ENCODE results near the gene PTBP3.

Gene PTBP3

GRCh38 chr9:112258106-112258505, 75.3 kb downstream of the PTBP3 start:
- Histone ChIP-seq H3K9ac (ENCODE audit: low read length in 5 of 5) (no peak overlapping the region), H3K4me1 (ENCODE audit: control insufficient read depth in 5 of 5, insufficient read depth in 5 of 5, low read length in 5 of 5) (no peaks in the 10 kb centered on the region), H3K27ac (ENCODE audit: low read depth, low read length) (no peak overlapping the region), H3K36me3 (ENCODE audit: control insufficient read depth in 5 of 5, insufficient read depth in 5 of 5, low read length in 5 of 5) (peaks cover 0 to 15% (median 5%) of the 10 kb centered on the region in 5 donors), H3K4me3 (ENCODE audit: low read depth in 1 of 5, low read length in 5 of 5) (no peak overlapping the region), H3K9me3 (ENCODE audit: control insufficient read depth in 5 of 5, low read length in 5 of 5) (no peaks in the 10 kb centered on the region), H3K27me3 (ENCODE audit: control insufficient read depth in 5 of 5, insufficient read depth in 4 of 5, low read length in 5 of 5) (no peaks in the 10 kb centered on the region)

DNA sequence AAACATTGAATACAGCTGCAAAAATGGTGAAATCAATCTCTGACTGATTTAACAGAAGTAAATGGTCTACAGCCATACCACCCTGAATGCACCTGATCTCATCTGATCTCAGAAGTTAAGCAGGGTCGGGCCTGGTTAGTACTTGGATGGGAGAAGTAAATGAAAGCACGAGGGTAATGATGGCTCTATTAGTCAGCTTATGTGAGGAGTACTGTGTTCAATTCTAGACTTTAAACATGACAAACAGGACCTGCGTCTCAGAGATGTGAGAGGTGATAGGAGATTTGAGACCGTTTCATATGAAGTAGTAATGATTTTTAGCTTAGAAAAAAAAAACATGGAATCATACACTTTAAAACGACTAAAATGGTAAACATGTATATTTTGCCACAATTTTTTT, 81.2 kb downstream of the PTBP3 start:
- Histone ChIP-seq H3K27me3 (ENCODE audit: control insufficient read depth in 5 of 5, insufficient read depth in 4 of 5, low read length in 5 of 5) (no peaks in the 10 kb centered on the region), H3K4me1 (ENCODE audit: control insufficient read depth in 5 of 5, insufficient read depth in 5 of 5, low read length in 5 of 5) (no peaks in the 10 kb centered on the region), H3K9ac (ENCODE audit: low read length in 5 of 5) (no peak overlapping the region), H3K27ac (ENCODE audit: low read depth, low read length) (no peak overlapping the region), H3K4me3 (ENCODE audit: low read depth in 1 of 5, low read length in 5 of 5) (no peak overlapping the region), H3K36me3 (ENCODE audit: control insufficient read depth in 5 of 5, insufficient read depth in 5 of 5, low read length in 5 of 5) (peaks cover 0 to 10% (median 9%) of the 10 kb centered on the region in 5 donors), H3K9me3 (ENCODE audit: control insufficient read depth in 5 of 5, low read length in 5 of 5) (no peaks in the 10 kb centered on the region)

GRCh38 chr9:112249277-112249676, 84.1 kb downstream of the PTBP3 start:
- H3K27me3 ChIP-seq (ENCODE audit: control insufficient read depth in 5 of 5, insufficient read depth in 4 of 5, low read length in 5 of 5) = no peaks in the 10 kb centered on the region
- no peak overlapping the region for H3K9ac ChIP-seq (ENCODE audit: low read length in 5 of 5)
- no peaks in the 10 kb centered on the region for H3K4me1 ChIP-seq (ENCODE audit: control insufficient read depth in 5 of 5, insufficient read depth in 5 of 5, low read length in 5 of 5)
- no peak overlapping the region for H3K27ac ChIP-seq (ENCODE audit: low read depth, low read length)
- peaks cover 0 to 10% (median 5%) of the 10 kb centered on the region in 5 donors for H3K36me3 ChIP-seq (ENCODE audit: control insufficient read depth in 5 of 5, insufficient read depth in 5 of 5, low read length in 5 of 5)
- H3K9me3 ChIP-seq (ENCODE audit: control insufficient read depth in 5 of 5, low read length in 5 of 5) = no peaks in the 10 kb centered on the region
- no peak overlapping the region for H3K4me3 ChIP-seq (ENCODE audit: low read depth in 1 of 5, low read length in 5 of 5)

- Histone ChIP-seq H3K4me1 (ENCODE audit: control insufficient read depth in 5 of 5, insufficient read depth in 5 of 5, low read length in 5 of 5) (no peaks in the 10 kb centered on the region), H3K9me3 (ENCODE audit: control insufficient read depth in 5 of 5, low read length in 5 of 5) (no peaks in the 10 kb centered on the region), H3K27ac (ENCODE audit: low read depth, low read length) (no peak overlapping the region), H3K27me3 (ENCODE audit: control insufficient read depth in 5 of 5, insufficient read depth in 4 of 5, low read length in 5 of 5) (no peaks in the 10 kb centered on the region), H3K9ac (ENCODE audit: low read length in 5 of 5) (no peak overlapping the region), H3K4me3 (ENCODE audit: low read depth in 1 of 5, low read length in 5 of 5) (no peak overlapping the region), H3K36me3 (ENCODE audit: control insufficient read depth in 5 of 5, insufficient read depth in 5 of 5, low read length in 5 of 5) (peaks cover 0 to 10% (median 5%) of the 10 kb centered on the region in 5 donors)
Observed at GRCh38 chr9:112248722-112249121, 84.7 kb downstream of the PTBP3 start.

GRCh38 chr9:112247090-112247489, 86.3 kb downstream of the PTBP3 start:
- H3K27ac ChIP-seq (ENCODE audit: low read depth, low read length) = no peak overlapping the region
- no peaks in the 10 kb centered on the region for H3K27me3 ChIP-seq (ENCODE audit: control insufficient read depth in 5 of 5, insufficient read depth in 4 of 5, low read length in 5 of 5)
- H3K4me1 ChIP-seq (ENCODE audit: control insufficient read depth in 5 of 5, insufficient read depth in 5 of 5, low read length in 5 of 5) = no peaks in the 10 kb centered on the region
- peaks cover 0 to 12% (median 5%) of the 10 kb centered on the region in 5 donors for H3K36me3 ChIP-seq (ENCODE audit: control insufficient read depth in 5 of 5, insufficient read depth in 5 of 5, low read length in 5 of 5)
- no peak overlapping the region for H3K4me3 ChIP-seq (ENCODE audit: low read depth in 1 of 5, low read length in 5 of 5)
- H3K9ac ChIP-seq (ENCODE audit: low read length in 5 of 5) = no peak overlapping the region
- H3K9me3 ChIP-seq (ENCODE audit: control insufficient read depth in 5 of 5, low read length in 5 of 5) = no peaks in the 10 kb centered on the region

- Histone ChIP-seq H3K4me1 (ENCODE audit: control insufficient read depth in 5 of 5, insufficient read depth in 5 of 5, low read length in 5 of 5) (no peaks in the 10 kb centered on the region), H3K9ac (ENCODE audit: low read length in 5 of 5) (no peak overlapping the region), H3K27ac (ENCODE audit: low read depth, low read length) (no peak overlapping the region), H3K27me3 (ENCODE audit: control insufficient read depth in 5 of 5, insufficient read depth in 4 of 5, low read length in 5 of 5) (no peaks in the 10 kb centered on the region), H3K36me3 (ENCODE audit: control insufficient read depth in 5 of 5, insufficient read depth in 5 of 5, low read length in 5 of 5) (peaks cover 0 to 3% (median 0%) of the 10 kb centered on the region in 5 donors), H3K4me3 (ENCODE audit: low read depth in 1 of 5, low read length in 5 of 5) (no peak overlapping the region), H3K9me3 (ENCODE audit: control insufficient read depth in 5 of 5, low read length in 5 of 5) (no peaks in the 10 kb centered on the region)
Observed at GRCh38 chr9:112245126-112245525, 88.3 kb downstream of the PTBP3 start.

GRCh38 chr9:112242147-112242804, 91.1 kb downstream of the PTBP3 start:
- Histone ChIP-seq H3K27ac (ENCODE audit: low read depth, low read length) (no peak overlapping the region), H3K27me3 (ENCODE audit: control insufficient read depth in 5 of 5, insufficient read depth in 4 of 5, low read length in 5 of 5) (no peaks in the 10 kb centered on the region), H3K36me3 (ENCODE audit: control insufficient read depth in 5 of 5, insufficient read depth in 5 of 5, low read length in 5 of 5) (peaks cover 0 to 3% (median 0%) of the 10 kb centered on the region in 5 donors), H3K9ac (ENCODE audit: low read length in 5 of 5) (no peak overlapping the region), H3K4me3 (ENCODE audit: low read depth in 1 of 5, low read length in 5 of 5) (no peak overlapping the region), H3K9me3 (ENCODE audit: control insufficient read depth in 5 of 5, low read length in 5 of 5) (no peaks in the 10 kb centered on the region), H3K4me1 (ENCODE audit: control insufficient read depth in 5 of 5, insufficient read depth in 5 of 5, low read length in 5 of 5) (no peaks in the 10 kb centered on the region)

GRCh38 chr9:112241491-112241890, 91.9 kb downstream of the PTBP3 start:
- H3K9ac ChIP-seq (ENCODE audit: low read length in 5 of 5) = no peak overlapping the region
- peaks cover 0 to 3% (median 3%) of the 10 kb centered on the region in 5 donors for H3K36me3 ChIP-seq (ENCODE audit: control insufficient read depth in 5 of 5, insufficient read depth in 5 of 5, low read length in 5 of 5)
- H3K4me3 ChIP-seq (ENCODE audit: low read depth in 1 of 5, low read length in 5 of 5) = no peak overlapping the region
- H3K9me3 ChIP-seq (ENCODE audit: control insufficient read depth in 5 of 5, low read length in 5 of 5) = no peaks in the 10 kb centered on the region
- H3K27ac ChIP-seq (ENCODE audit: low read depth, low read length) = no peak overlapping the region
- H3K4me1 ChIP-seq (ENCODE audit: control insufficient read depth in 5 of 5, insufficient read depth in 5 of 5, low read length in 5 of 5) = no peaks in the 10 kb centered on the region
- H3K27me3 ChIP-seq (ENCODE audit: control insufficient read depth in 5 of 5, insufficient read depth in 4 of 5, low read length in 5 of 5) = no peaks in the 10 kb centered on the region

GRCh38 chr9:112239708-112240107, 93.7 kb downstream of the PTBP3 start:
- Histone ChIP-seq H3K9ac (ENCODE audit: low read length in 5 of 5) (no peak overlapping the region), H3K4me3 (ENCODE audit: low read depth in 1 of 5, low read length in 5 of 5) (no peak overlapping the region), H3K36me3 (ENCODE audit: control insufficient read depth in 5 of 5, insufficient read depth in 5 of 5, low read length in 5 of 5) (peaks cover 0 to 3% (median 3%) of the 10 kb centered on the region in 5 donors), H3K9me3 (ENCODE audit: control insufficient read depth in 5 of 5, low read length in 5 of 5) (no peaks in the 10 kb centered on the region), H3K27me3 (ENCODE audit: control insufficient read depth in 5 of 5, insufficient read depth in 4 of 5, low read length in 5 of 5) (no peaks in the 10 kb centered on the region), H3K4me1 (ENCODE audit: control insufficient read depth in 5 of 5, insufficient read depth in 5 of 5, low read length in 5 of 5) (no peaks in the 10 kb centered on the region), H3K27ac (ENCODE audit: low read depth, low read length) (no peak overlapping the region)

DNA sequence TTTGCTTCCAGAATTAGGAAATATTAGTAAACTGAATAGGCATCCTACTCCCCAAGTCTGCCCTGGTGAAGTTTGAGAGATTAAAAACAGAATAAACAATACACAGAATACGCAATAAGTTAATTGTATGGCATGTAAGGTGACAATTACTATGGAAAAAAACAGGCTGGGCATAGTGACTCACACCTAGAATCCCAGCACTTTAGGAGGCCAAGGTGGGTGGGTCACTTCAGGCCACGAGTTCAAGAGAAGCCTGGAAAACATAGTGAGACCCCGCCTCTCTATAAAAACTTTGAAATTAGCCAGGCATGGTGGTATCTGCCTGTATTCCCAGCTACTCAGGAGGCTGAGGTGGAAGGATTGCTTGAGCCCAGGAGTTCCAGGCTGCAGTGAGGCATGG, 94.1 kb downstream of the PTBP3 start:
- H3K4me3 ChIP-seq (ENCODE audit: low read depth in 1 of 5, low read length in 5 of 5) = no peak overlapping the region

More for the DNA sequence above, 94.1 kb downstream of the PTBP3 start:
- H3K36me3 ChIP-seq (ENCODE audit: control insufficient read depth in 5 of 5, insufficient read depth in 5 of 5, low read length in 5 of 5) = peaks cover 0 to 4% (median 3%) of the 10 kb centered on the region in 5 donors
- no peaks in the 10 kb centered on the region for H3K27me3 ChIP-seq (ENCODE audit: control insufficient read depth in 5 of 5, insufficient read depth in 4 of 5, low read length in 5 of 5)
- no peaks in the 10 kb centered on the region for H3K4me1 ChIP-seq (ENCODE audit: control insufficient read depth in 5 of 5, insufficient read depth in 5 of 5, low read length in 5 of 5)
- no peaks in the 10 kb centered on the region for H3K9me3 ChIP-seq (ENCODE audit: control insufficient read depth in 5 of 5, low read length in 5 of 5)
- H3K9ac ChIP-seq (ENCODE audit: low read length in 5 of 5) = no peak overlapping the region
- no peak overlapping the region for H3K27ac ChIP-seq (ENCODE audit: low read depth, low read length)

Data from subcutaneous abdominal adipose tissue (tissue), 5 donors.